Astrocyte (in vitro differentiated cells and primary cell): Measurements from ENCODE around the gene STON1. TPM values are rescaled to one million over a fixed set of nuclear protein-coding genes. Genes with fewer than 3 reads are reported as not detected.

Source experiments
- DNase-seq: peaks from one replicate; pipeline ENCODE4 v3.0.0-alpha.2; 2010; ENCODE audit warnings: low read depth
- FAIRE-seq: peaks from 2 replicates; lab custom pipeline; 2011; peaks lifted over from hg19 to GRCh38; lab: Jason Lieb, UNC
- H2AFZ ChIP-seq: 2 replicates; pipeline ENCODE4 v1.6.0; 2012; ENCODE audit warnings: low read depth, low read length, inconsistent platforms
- H3K27ac ChIP-seq: 2 replicates; pipeline ENCODE4 v1.5.1; 2011; ENCODE audit warnings: low read depth, low read length, inconsistent platforms
- H3K27me3 ChIP-seq: 2 replicates; pipeline ENCODE4 v1.6.0; 2011; ENCODE audit warnings: low read length, inconsistent platforms; ENCODE audit not compliant: insufficient read depth
- H3K36me3 ChIP-seq: 2 replicates; pipeline ENCODE4 v1.5.1; 2011; ENCODE audit warnings: low read length, inconsistent platforms; ENCODE audit not compliant: insufficient read depth
- H3K4me1 ChIP-seq: 2 replicates; pipeline ENCODE4 v1.5.1; 2011; ENCODE audit warnings: low read length, inconsistent platforms; ENCODE audit not compliant: insufficient read depth
- H3K4me2 ChIP-seq: 2 replicates; pipeline ENCODE4 v1.6.0; 2012; ENCODE audit warnings: low read length, inconsistent platforms
- H3K4me3 ChIP-seq: 2 replicates; pipeline ENCODE4 v1.5.1; 2011; ENCODE audit warnings: low read depth, mild to moderate bottlenecking, low read length, inconsistent platforms; ENCODE audit not compliant: insufficient read depth
- H3K79me2 ChIP-seq: 2 replicates; pipeline ENCODE4 v1.6.0; 2012; ENCODE audit warnings: mild to moderate bottlenecking, low read length, inconsistent platforms; ENCODE audit not compliant: insufficient read depth
- H3K9ac ChIP-seq: 2 replicates; pipeline ENCODE4 v1.6.0; 2012; ENCODE audit warnings: mild to moderate bottlenecking, low read length, inconsistent platforms
- H3K9me3 ChIP-seq: 2 replicates; pipeline ENCODE4 v1.5.1; 2012; ENCODE audit warnings: low read depth, mild to moderate bottlenecking, low read length, inconsistent platforms; ENCODE audit not compliant: insufficient read depth
- H4K20me1 ChIP-seq: 2 replicates; pipeline ENCODE4 v1.6.0; 2012; ENCODE audit warnings: low read length, inconsistent platforms; ENCODE audit not compliant: insufficient read depth
- H3K27ac Mint-ChIP-seq: one replicate; pipeline ENCODE4 v1.8.0; 2021; ENCODE audit warnings: mild to moderate bottlenecking, mixed read lengths; ENCODE audit not compliant: unreplicated experiment
- H3K27me3 Mint-ChIP-seq: one replicate; pipeline ENCODE4 v1.8.0; 2021; ENCODE audit warnings: low read depth, mixed read lengths; ENCODE audit not compliant: unreplicated experiment
- H3K36me3 Mint-ChIP-seq: one replicate; pipeline ENCODE4 v1.8.0; 2021; ENCODE audit warnings: low read depth, mixed read lengths; ENCODE audit not compliant: unreplicated experiment
- H3K4me1 Mint-ChIP-seq: one replicate; pipeline ENCODE4 v1.8.0; 2021; ENCODE audit warnings: low read depth, mixed read lengths; ENCODE audit not compliant: unreplicated experiment
- H3K4me3 Mint-ChIP-seq: one replicate; pipeline ENCODE4 v1.8.0; 2021; ENCODE audit warnings: mild to moderate bottlenecking, moderate library complexity, mixed read lengths; ENCODE audit not compliant: unreplicated experiment
- H3K9me3 Mint-ChIP-seq: one replicate; pipeline ENCODE4 v1.8.0; 2021; ENCODE audit warnings: mild to moderate bottlenecking, mixed read lengths; ENCODE audit not compliant: unreplicated experiment
- EZH2 ChIP-seq: IDR thresholded peaks from 2 replicates; pipeline ENCODE4 v1.6.1; 2012; ENCODE audit warnings: mild to moderate bottlenecking, low read length, inconsistent platforms; ENCODE audit not compliant: insufficient read depth
- total RNA-seq: library from RNA; stranded (reverse); gene quantifications from 2 replicates; pipeline ENCODE4 v1.2.1, GENCODE V29; 2021
- TF ChIP-seq, protein P1 (sequence below): IDR thresholded peaks from 2 replicates; pipeline ENCODE4 v1.5.1; 2011; ENCODE audit warnings: low read depth, mild to moderate bottlenecking, inconsistent platforms, low read length, moderate library complexity; ENCODE audit not compliant: insufficient read depth

The STON1 gene
- total RNA-seq, 1 donor from 2014 or later: 7.3 TPM

DNA sequence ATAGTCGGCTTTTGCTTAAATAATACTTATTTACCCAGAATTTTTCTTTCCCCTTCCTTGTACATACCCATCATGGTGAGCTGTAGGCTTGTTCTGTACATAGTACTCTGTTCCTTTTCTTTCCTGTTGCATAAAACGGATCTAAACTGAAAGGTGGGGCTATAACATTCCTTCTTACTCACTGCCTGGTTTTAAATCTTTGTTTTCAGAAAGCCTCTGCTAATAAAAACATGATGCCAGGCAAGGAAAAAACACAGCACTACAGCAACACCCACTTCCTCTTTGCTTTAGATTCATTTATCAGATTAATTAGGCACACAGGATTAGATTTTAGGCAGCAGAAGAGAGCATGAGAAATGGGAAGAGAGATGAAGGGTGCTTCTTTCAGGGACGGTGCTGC is 19.6 kb upstream of the STON1 start:
- no peak overlapping the region for H3K27ac Mint-ChIP-seq
- H3K9me3 Mint-ChIP-seq: no peaks in the 10 kb centered on the region

DNA sequence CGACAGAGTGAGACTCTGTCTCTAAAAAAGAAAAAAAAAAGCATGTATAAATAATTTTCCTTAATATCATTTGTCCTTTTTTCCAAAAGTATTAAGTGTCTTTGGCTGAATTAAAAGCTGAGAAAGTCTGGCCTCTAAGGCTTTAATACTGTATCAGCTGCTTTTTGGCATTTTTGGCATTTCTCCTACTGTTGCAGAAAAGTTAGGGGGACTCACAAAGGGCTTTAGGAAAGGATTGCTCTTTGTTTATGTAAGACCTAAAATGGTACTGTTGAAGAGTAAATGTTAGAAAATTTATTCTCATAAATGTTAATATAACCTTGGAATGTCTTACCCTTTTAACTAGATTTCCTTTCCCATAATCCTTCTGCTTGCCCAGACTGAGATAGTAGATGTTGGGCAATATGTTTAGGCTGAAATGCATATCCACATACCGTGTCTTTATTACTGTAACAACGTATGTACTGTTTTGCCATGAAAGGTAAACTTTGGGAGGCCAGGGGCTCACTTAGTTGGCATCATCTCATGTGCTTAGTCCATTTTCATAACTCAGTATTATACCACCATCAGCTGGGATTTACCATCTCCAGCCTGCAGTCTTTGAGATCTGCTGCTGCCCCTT is 18.0 kb upstream of the STON1 start:
- H3K27ac Mint-ChIP-seq: no peak overlapping the region
- Histone ChIP-seq H2AFZ (no peak overlapping the region), H3K27me3 (no peaks in the 10 kb centered on the region), H4K20me1 (no peaks in the 10 kb centered on the region), H3K9me3 (no peaks in the 10 kb centered on the region), H3K4me2 (no peak overlapping the region), H3K9ac (no peak overlapping the region), H3K79me2 (no peaks in the 10 kb centered on the region), H3K4me1 (peaks cover 22% of the 10 kb centered on the region), H3K27ac (no peak overlapping the region), H3K4me3 (no peak overlapping the region), H3K36me3 (peaks cover 3% of the 10 kb centered on the region)
- H3K4me3 Mint-ChIP-seq: no peak overlapping the region
- no peaks in the 10 kb centered on the region for H3K27me3 Mint-ChIP-seq
- TF ChIP-seq, protein P1, sequence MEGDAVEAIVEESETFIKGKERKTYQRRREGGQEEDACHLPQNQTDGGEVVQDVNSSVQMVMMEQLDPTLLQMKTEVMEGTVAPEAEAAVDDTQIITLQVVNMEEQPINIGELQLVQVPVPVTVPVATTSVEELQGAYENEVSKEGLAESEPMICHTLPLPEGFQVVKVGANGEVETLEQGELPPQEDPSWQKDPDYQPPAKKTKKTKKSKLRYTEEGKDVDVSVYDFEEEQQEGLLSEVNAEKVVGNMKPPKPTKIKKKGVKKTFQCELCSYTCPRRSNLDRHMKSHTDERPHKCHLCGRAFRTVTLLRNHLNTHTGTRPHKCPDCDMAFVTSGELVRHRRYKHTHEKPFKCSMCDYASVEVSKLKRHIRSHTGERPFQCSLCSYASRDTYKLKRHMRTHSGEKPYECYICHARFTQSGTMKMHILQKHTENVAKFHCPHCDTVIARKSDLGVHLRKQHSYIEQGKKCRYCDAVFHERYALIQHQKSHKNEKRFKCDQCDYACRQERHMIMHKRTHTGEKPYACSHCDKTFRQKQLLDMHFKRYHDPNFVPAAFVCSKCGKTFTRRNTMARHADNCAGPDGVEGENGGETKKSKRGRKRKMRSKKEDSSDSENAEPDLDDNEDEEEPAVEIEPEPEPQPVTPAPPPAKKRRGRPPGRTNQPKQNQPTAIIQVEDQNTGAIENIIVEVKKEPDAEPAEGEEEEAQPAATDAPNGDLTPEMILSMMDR: no peak
- TF ChIP-seq EZH2: no peak
- peaks cover 9% of the 10 kb centered on the region for H3K36me3 Mint-ChIP-seq
- H3K9me3 Mint-ChIP-seq: no peaks in the 10 kb centered on the region
- no peak for FAIRE-seq
- DNase-seq: no peak
- H3K4me1 Mint-ChIP-seq: peaks cover 13% of the 10 kb centered on the region

More for the DNA sequence above, 19.6 kb upstream of the STON1 start:
- no peak overlapping the region for H3K4me3 Mint-ChIP-seq
- peaks cover 5% of the 10 kb centered on the region for H3K36me3 Mint-ChIP-seq
- Histone ChIP-seq H3K9ac (peak overlapping the region; percentile 53), H3K36me3 (peaks cover 8% of the 10 kb centered on the region), H4K20me1 (no peaks in the 10 kb centered on the region), H3K27me3 (no peaks in the 10 kb centered on the region), H3K4me2 (peak overlapping the region; percentile 19), H3K79me2 (no peaks in the 10 kb centered on the region), H3K9me3 (no peaks in the 10 kb centered on the region), H3K4me1 (peaks cover 22% of the 10 kb centered on the region), H3K27ac (peak overlapping the region; percentile 72), H3K4me3 (no peak overlapping the region), H2AFZ (no peak overlapping the region)
- peaks cover 17% of the 10 kb centered on the region for H3K4me1 Mint-ChIP-seq
- TF ChIP-seq EZH2: no peak
- TF ChIP-seq, protein P1: no peak
- no peak for DNase-seq
- no peaks in the 10 kb centered on the region for H3K27me3 Mint-ChIP-seq
- no peak for FAIRE-seq

DNA sequence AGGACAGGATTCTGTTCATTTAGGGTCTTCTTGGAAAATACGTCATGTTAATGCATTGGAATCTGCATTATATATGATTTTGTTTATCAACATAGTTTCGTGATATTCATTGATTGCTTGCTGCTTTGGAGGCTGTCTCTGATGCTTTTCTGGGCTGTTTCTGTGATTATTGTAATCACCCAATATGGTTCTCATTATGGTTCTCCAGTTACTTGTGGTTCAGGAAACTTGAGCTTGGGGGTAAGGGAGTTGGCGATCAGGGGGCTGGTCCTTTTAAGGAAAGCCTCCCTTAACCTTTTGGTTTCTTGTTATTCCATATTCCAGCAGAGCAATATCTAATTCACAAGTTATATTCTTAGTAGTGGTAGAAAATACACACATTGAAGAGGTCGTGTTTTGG is 17.4 kb upstream of the STON1 start:
- H3K4me3 Mint-ChIP-seq: no peak overlapping the region
- H3K4me1 Mint-ChIP-seq: peaks cover 13% of the 10 kb centered on the region
- no peak overlapping the region for H3K4me2 ChIP-seq

More for the DNA sequence above, 17.4 kb upstream of the STON1 start:
- no peaks in the 10 kb centered on the region for H3K79me2 ChIP-seq
- H3K4me3 ChIP-seq: no peak overlapping the region
- Mint-ChIP-seq H3K27ac (no peak overlapping the region), H3K36me3 (peaks cover 9% of the 10 kb centered on the region), H3K27me3 (no peaks in the 10 kb centered on the region), H3K9me3 (no peaks in the 10 kb centered on the region)
- peaks cover 22% of the 10 kb centered on the region for H3K4me1 ChIP-seq
- FAIRE-seq (no peak), DNase-seq (no peak)
- no peaks in the 10 kb centered on the region for H4K20me1 ChIP-seq
- no peak overlapping the region for H3K27ac ChIP-seq
- peaks cover 3% of the 10 kb centered on the region for H3K36me3 ChIP-seq
- no peak overlapping the region for H3K9ac ChIP-seq
- TF ChIP-seq, protein P1: no peak
- TF ChIP-seq EZH2: no peak
- no peaks in the 10 kb centered on the region for H3K9me3 ChIP-seq
- H2AFZ ChIP-seq: no peak overlapping the region
- H3K27me3 ChIP-seq: no peaks in the 10 kb centered on the region
